HEK293 (cell line): ENCODE measurements around the gene PLEKHA6.

ENCODE experiments used
- CTCF ChIA-PET: fragments of 350-600 bp; formaldehyde crosslinking; extraction: SDS; loops from one replicate; lab custom pipeline; 2021; ENCODE audit warnings: antibody characterized with exemption; lab: Yijun Ruan, JAX
- POLR2A ChIA-PET: fragments of 300-600 bp; formaldehyde crosslinking; extraction: SDS; loops from one replicate; lab custom pipeline; 2020; ENCODE audit warnings: antibody characterized with exemption, inconsistent platforms; lab: Yijun Ruan, JAX
- H3K27ac ChIP-seq: fragments of 200-500 bp; sonication (Bioruptor generic); 2 replicates; pipeline ENCODE4 v1.5.1; 2014; ENCODE audit warnings: low read depth, low read length, control low read depth, inconsistent platforms; ENCODE audit errors: extremely low read depth
- H3K36me3 ChIP-seq, 2 experiments: fragments of 200-500 bp in 1 of 2; sonication (Bioruptor generic) in 1 of 2; 1 replicate in 1 of 2; 2 replicates in 1 of 2; pipeline ENCODE4 v1.5.1; 2014 to 2017; ENCODE audit warnings: inconsistent platforms in 2 of 2, low read length in 2 of 2; ENCODE audit not compliant: control insufficient read depth in 2 of 2, insufficient read depth in 1 of 2
- H3K4me1 ChIP-seq: fragments of 200-500 bp; sonication (Bioruptor generic); 2 replicates; pipeline ENCODE4 v1.5.1; 2014; ENCODE audit warnings: mild to moderate bottlenecking, low read length, inconsistent platforms; ENCODE audit not compliant: control insufficient read depth, insufficient read depth
- H3K4me3 ChIP-seq: 2 replicates; pipeline ENCODE4 v1.5.1; 2011; ENCODE audit warnings: low read depth, mild to moderate bottlenecking, control low read depth, low read length, moderate library complexity
- H3K9me3 ChIP-seq: fragments of 200-500 bp; sonication (Bioruptor generic); 2 replicates; pipeline ENCODE4 v1.5.1; 2014; ENCODE audit warnings: low read depth, low read length, inconsistent platforms; ENCODE audit not compliant: control insufficient read depth, insufficient read depth
- EGR2 ChIP-seq: fragments of 450-650 bp; formaldehyde crosslinking; IDR thresholded peaks from 2 replicates; pipeline ENCODE4 v1.5.1; 2016; ENCODE audit warnings: low read depth, missing biosample characterization, missing genetic modification characterization
- GLIS1 ChIP-seq: fragments of 450-650 bp; formaldehyde crosslinking; IDR thresholded peaks from 2 replicates; pipeline ENCODE4 v1.5.1; 2016; ENCODE audit warnings: missing biosample characterization, missing genetic modification characterization
- IKZF3 ChIP-seq: fragments of 450-650 bp; IDR thresholded peaks from 2 replicates; pipeline ENCODE4 v1.5.0; 2018; ENCODE audit warnings: missing biosample characterization, mild to moderate bottlenecking, missing genetic modification characterization, moderate library complexity
- RBAK ChIP-seq: fragments of 450-650 bp; formaldehyde crosslinking; IDR thresholded peaks from 2 replicates; pipeline ENCODE4 v1.5.1; 2016; ENCODE audit warnings: missing biosample characterization, missing genetic modification characterization
- SALL2 ChIP-seq: fragments of 450-650 bp; formaldehyde crosslinking; IDR thresholded peaks from 2 replicates; pipeline ENCODE4 v1.5.0; 2017; ENCODE audit warnings: missing biosample characterization, mild to moderate bottlenecking, missing genetic modification characterization, borderline replicate concordance
- SP7 ChIP-seq: fragments of 450-650 bp; formaldehyde crosslinking; IDR thresholded peaks from 2 replicates; pipeline ENCODE4 v1.5.1; 2016; ENCODE audit warnings: missing biosample characterization, missing genetic modification characterization
- YY1 ChIP-seq: fragments of 450-650 bp; formaldehyde crosslinking; IDR thresholded peaks from 2 replicates; pipeline ENCODE4 v1.5.1; 2018; ENCODE audit warnings: missing biosample characterization, missing genetic modification characterization
- ZBTB48 ChIP-seq: fragments of 450-650 bp; formaldehyde crosslinking; IDR thresholded peaks from 2 replicates; pipeline ENCODE4 v1.5.1; 2016; ENCODE audit warnings: missing biosample characterization, missing genetic modification characterization
- ZFHX2 ChIP-seq: fragments of 450-650 bp; formaldehyde crosslinking; conservative IDR thresholded peaks from 2 replicates; pipeline ENCODE4 v1.5.1; 2016; ENCODE audit warnings: missing biosample characterization, missing genetic modification characterization
- ZIC2 ChIP-seq: fragments of 450-650 bp; formaldehyde crosslinking; IDR thresholded peaks from 2 replicates; pipeline ENCODE4 v1.5.1; 2016; ENCODE audit warnings: missing biosample characterization, missing genetic modification characterization
- ZNF248 ChIP-seq: fragments of 450-650 bp; formaldehyde crosslinking; IDR thresholded peaks from 2 replicates; pipeline ENCODE4 v1.5.1; 2017; ENCODE audit warnings: missing biosample characterization, missing genetic modification characterization
- ZNF600 ChIP-seq: fragments of 450-650 bp; formaldehyde crosslinking; IDR thresholded peaks from 2 replicates; pipeline ENCODE4 v1.5.1; 2016; ENCODE audit warnings: missing biosample characterization, missing genetic modification characterization
- ZNF629 ChIP-seq: fragments of 450-650 bp; formaldehyde crosslinking; IDR thresholded peaks from 2 replicates; pipeline ENCODE4 v1.5.1; 2017; ENCODE audit warnings: missing biosample characterization, missing genetic modification characterization
- TF ChIP-seq, protein P1 (sequence below): fragments of 450-650 bp; formaldehyde crosslinking; IDR thresholded peaks from 2 replicates; pipeline ENCODE4 v1.5.1; 2016; ENCODE audit warnings: missing biosample characterization, missing genetic modification characterization
- TF ChIP-seq, protein P2 (sequence below): fragments of 450-650 bp; formaldehyde crosslinking; IDR thresholded peaks from 2 replicates; pipeline ENCODE4 v1.5.1; 2016; ENCODE audit warnings: missing biosample characterization, missing genetic modification characterization
- TF ChIP-seq, protein P3 (sequence below): fragments of 450-650 bp; formaldehyde crosslinking; IDR thresholded peaks from 2 replicates; pipeline ENCODE4 v1.5.1; 2017; ENCODE audit warnings: missing biosample characterization, mild to moderate bottlenecking, missing genetic modification characterization, moderate library complexity
- TF ChIP-seq, protein P4 (sequence below): fragments of 450-650 bp; formaldehyde crosslinking; IDR thresholded peaks from 2 replicates; pipeline ENCODE4 v1.5.1; 2016; ENCODE audit warnings: missing biosample characterization, missing genetic modification characterization

Gene PLEKHA6

DNA sequence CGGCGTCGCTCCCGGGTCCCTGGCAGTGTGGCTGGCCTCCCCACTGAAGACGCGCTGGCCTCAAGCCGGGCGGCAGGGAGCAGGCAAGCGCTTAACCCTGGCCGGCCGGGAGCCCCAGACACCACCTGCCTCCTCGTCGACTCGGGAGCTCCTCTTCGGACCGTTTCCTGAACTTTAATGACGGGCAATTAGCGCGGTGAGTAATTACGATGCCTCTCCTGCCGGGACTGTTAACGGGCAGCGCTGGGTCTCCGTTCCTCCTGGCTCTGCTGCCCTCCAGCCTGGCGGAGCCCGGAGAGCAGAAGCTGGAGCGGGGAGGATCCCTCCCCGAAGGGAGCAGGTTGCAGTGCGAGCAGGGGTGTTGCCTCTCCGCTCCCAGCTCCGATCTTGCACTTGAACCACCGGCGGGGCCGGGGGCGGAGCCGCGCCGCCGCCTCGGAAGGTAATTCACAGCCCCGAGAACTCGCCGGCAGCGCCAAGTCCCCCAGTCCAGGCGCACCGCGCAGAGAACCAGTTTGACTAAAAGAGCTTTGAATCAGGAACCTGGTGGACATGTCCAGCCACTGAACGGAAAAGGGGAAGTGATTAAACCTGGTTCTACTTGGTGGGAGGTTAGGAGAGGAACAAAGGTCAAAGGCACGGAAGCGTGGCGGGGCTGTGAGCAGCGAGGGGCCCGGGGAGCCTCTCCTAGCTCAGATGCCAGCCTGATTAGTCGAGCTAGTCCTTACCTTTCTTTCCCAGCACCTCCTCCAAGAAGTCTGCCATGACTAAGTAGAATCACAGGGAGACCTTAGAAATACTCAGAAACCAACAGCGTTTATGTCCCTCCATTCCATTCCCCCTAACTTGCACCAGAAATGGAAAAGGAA, 18.3 kb upstream of the PLEKHA6 start (continued):
- TF ChIP-seq ZNF600 (tag by site-specific recombination) (peak; percentile 91), EGR2 (tag by site-specific recombination) (0 out of 2 replicates have a peak, but pooled peaks have one; percentile 10), IKZF3 (tag by site-specific recombination) (0 out of 2 replicates have a peak, but pooled peaks have one; percentile 47), SP7 (tag by site-specific recombination) (peak; percentile 86), ZFHX2 (tag by site-specific recombination) (peak; percentile 50), RBAK (tag by site-specific recombination) (no peak), ZNF629 (peak; percentile 35; the same call in 1 of the 2 replicates), ZBTB48 (peak; percentile 87), ZIC2 (tag by site-specific recombination) (peak; percentile 27; the same call in 1 of the 2 replicates), GLIS1 (tag by site-specific recombination) (peak; percentile 80)
- TF ChIP-seq, protein P1, sequence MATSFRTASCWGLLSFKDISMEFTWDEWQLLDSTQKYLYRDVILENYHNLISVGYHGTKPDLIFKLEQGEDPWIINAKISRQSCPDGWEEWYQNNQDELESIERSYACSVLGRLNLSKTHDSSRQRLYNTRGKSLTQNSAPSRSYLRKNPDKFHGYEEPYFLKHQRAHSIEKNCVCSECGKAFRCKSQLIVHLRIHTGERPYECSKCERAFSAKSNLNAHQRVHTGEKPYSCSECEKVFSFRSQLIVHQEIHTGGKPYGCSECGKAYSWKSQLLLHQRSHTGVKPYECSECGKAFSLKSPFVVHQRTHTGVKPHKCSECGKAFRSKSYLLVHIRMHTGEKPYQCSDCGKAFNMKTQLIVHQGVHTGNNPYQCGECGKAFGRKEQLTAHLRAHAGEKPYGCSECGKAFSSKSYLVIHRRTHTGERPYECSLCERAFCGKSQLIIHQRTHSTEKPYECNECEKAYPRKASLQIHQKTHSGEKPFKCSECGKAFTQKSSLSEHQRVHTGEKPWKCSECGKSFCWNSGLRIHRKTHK = no peak
- TF ChIP-seq, protein P2, sequence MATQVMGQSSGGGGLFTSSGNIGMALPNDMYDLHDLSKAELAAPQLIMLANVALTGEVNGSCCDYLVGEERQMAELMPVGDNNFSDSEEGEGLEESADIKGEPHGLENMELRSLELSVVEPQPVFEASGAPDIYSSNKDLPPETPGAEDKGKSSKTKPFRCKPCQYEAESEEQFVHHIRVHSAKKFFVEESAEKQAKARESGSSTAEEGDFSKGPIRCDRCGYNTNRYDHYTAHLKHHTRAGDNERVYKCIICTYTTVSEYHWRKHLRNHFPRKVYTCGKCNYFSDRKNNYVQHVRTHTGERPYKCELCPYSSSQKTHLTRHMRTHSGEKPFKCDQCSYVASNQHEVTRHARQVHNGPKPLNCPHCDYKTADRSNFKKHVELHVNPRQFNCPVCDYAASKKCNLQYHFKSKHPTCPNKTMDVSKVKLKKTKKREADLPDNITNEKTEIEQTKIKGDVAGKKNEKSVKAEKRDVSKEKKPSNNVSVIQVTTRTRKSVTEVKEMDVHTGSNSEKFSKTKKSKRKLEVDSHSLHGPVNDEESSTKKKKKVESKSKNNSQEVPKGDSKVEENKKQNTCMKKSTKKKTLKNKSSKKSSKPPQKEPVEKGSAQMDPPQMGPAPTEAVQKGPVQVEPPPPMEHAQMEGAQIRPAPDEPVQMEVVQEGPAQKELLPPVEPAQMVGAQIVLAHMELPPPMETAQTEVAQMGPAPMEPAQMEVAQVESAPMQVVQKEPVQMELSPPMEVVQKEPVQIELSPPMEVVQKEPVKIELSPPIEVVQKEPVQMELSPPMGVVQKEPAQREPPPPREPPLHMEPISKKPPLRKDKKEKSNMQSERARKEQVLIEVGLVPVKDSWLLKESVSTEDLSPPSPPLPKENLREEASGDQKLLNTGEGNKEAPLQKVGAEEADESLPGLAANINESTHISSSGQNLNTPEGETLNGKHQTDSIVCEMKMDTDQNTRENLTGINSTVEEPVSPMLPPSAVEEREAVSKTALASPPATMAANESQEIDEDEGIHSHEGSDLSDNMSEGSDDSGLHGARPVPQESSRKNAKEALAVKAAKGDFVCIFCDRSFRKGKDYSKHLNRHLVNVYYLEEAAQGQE = no peak

DNA sequence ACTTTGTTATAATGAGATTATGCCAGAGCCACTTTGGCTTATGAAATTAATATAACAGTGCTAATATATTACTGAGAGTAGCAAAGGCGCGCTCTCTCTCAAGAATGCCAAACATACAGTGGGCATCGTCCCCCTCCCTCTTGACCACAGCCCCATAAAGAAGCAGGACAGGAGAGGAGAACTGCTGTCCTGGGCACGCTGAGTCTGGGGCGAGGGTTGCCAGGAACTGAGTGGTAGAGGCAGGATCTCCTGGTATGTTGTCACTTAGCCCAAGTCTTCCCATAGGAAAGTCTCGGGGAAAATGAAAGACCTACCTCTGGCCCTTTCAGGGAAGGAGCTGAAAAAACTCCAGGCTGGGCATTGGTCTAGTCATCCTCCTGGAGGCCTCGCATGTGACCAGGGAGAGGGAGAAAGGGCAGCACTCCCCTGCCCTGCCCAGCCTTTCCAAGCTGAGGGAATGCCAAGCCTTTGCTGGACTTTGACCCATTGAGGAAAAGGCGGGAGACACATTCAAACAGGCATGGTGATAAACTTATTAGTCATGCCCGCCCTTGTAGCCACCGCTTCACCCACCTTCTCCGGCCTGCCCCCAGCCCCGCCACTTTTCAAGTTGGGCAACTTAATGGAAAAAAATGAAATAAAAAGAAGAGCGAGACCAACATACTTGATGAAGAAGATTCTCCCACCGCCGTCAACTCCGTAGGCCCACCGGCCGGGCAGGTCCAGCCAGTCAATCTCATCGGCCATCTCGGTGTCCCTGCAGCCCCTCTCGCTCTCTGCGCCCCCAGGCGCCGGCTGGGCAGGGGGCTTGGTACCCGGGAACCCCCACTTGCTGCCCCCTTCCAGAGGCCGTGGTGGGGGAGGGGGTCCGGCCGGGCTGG, 17.4 kb upstream of the PLEKHA6 start:
- Histone ChIP-seq H3K9me3 (no peaks in the 10 kb centered on the region), H3K4me1 (no peaks in the 10 kb centered on the region)
- no peak for TF ChIP-seq ZNF248 (tag by site-specific recombination)
- TF ChIP-seq, protein P3, sequence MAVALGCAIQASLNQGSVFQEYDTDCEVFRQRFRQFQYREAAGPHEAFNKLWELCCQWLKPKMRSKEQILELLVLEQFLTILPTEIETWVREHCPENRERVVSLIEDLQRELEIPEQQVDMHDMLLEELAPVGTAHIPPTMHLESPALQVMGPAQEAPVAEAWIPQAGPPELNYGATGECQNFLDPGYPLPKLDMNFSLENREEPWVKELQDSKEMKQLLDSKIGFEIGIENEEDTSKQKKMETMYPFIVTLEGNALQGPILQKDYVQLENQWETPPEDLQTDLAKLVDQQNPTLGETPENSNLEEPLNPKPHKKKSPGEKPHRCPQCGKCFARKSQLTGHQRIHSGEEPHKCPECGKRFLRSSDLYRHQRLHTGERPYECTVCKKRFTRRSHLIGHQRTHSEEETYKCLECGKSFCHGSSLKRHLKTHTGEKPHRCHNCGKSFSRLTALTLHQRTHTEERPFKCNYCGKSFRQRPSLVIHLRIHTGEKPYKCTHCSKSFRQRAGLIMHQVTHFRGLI (tag by site-specific recombination) = peak; percentile 75
- no peak for TF ChIP-seq SALL2 (tag by site-specific recombination)
- TF ChIP-seq, protein P4, sequence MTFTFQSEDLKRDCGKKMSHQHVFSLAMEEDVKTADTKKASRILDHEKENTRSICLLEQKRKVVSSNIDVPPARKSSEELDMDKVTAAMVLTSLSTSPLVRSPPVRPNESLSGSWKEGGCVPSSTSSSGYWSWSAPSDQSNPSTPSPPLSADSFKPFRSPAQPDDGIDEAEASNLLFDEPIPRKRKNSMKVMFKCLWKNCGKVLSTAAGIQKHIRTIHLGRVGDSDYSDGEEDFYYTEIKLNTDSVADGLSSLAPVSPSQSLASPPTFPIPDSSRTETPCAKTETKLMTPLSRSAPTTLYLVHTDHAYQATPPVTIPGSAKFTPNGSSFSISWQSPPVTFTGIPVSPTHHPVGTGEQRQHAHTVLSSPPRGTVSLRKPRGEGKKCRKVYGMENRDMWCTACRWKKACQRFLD (tag by site-specific recombination) = no peak
- no peak for TF ChIP-seq GLIS1 (tag by site-specific recombination)
- no peak for TF ChIP-seq YY1 (tag by site-specific recombination)
- TF ChIP-seq, all 188 proteins: peak for 1
- Histone ChIP-seq H3K4me3 (peak overlapping the region; percentile 26), H3K36me3 (no peaks in the 10 kb centered on the region), H3K27ac (no peak overlapping the region; the same call in 1 of the 2 replicates)
- POLR2A ChIA-PET = interaction anchor here (0.8 to 1.4 kb wide), 5 partner anchors 9 to 33 kb away, joined by 3 to 8 read pairs (median 5); no protein-coding TSS in a partner anchor
- CTCF ChIA-PET = interaction anchor here (0.6 to 3.1 kb wide), 9 partner anchors 10 to 215 kb away, joined by 3 to 23 read pairs (median 4); partner anchors contain the start of gene GOLT1A
